ENCODE results near the gene DOCK9. TPM values are rescaled to one million over a fixed set of nuclear protein-coding genes. Genes with fewer than 3 reads are reported as not detected.

The DOCK9 gene
- 0.19 TPM for total RNA-seq (2013)
- polyA plus RNA-seq (under 1 TPM in 1 of 3 donors, not detected in 2; 0.01 TPM), polyA minus RNA-seq (0.24 and 0.28 TPM in 2 replicates), total RNA-seq (0.07 to 8.2 (median 0.59) reads per million in 11 experiments)

DNA sequence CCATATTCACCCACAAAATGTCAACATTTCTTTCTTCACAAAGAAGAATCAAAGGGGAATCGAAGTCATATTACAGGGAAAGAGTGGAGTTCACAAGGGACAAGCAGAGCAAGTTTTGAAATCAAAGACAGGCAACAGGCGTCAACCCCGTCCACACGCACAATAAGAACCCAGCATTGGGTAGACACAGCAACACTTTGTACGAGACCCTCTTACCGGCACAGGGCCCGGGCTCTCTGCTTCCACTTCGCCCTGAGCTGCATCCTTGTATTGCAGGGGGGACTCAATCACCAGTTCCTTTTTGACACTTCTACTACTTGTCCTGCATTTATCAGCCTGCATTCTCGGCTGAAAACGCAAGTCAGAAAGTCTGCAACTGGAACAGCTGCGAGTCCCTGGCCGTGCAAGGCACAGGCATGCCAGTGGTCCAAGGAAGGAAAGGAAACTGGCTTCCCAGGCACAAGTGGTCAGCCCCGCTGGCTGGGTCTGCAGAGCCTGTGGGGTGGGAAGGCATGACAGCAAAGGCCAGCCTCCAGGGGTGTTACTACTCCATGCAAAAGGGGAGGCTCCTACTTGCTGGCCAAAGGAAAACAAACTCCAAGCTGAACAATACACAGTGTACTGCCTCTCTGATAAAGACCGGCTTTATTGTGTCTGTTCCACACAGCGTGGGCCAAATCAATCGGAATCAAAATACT, at the start of gene DOCK9:
Gene DOCK9 (minus strand): TSS at position 497 of the 698 bp plus-strand sequence. CDS start 155 bp downstream, at position 342.
- Histone ChIP-seq H2AFZ (ENCODE audit: insufficient read depth, low read depth, low read length, poor library complexity, severe bottlenecking) (no peak within 1 kb of the TSS), H3K9ac (ENCODE audit: insufficient read depth, low read length, poor library complexity, severe bottlenecking) (no peak within 1 kb of the TSS), H3K79me2 (ENCODE audit: insufficient read depth, low read length) (no peaks in the 10 kb centered on the region)

GRCh38 chr13:99027260-99027659, 49.4 kb upstream of the DOCK9 start:
- Mint-ChIP-seq H3K36me3 (no peaks in the 10 kb centered on the region), H3K27me3 (ENCODE audit: low read depth in 3 of 3) (peaks cover 83 to 98% (median 92%) of the 10 kb centered on the region in 3 donors), H3K27ac (no peak overlapping the region), H3K4me3 (peak overlapping the region in 1 of 2 donors; percentile 31), H3K4me1 (no peaks in the 10 kb centered on the region), H3K9me3 (peaks cover 7 to 17% (median 15%) of the 10 kb centered on the region in 7 donors)
- H3K4me2 ChIP-seq (replicated peaks; ENCODE audit: extremely low read depth, low read length, poor library complexity, severe bottlenecking) = no peak overlapping the region
- H3K27me3 ChIP-seq (ENCODE audit: control insufficient read depth in 2 of 2, insufficient read depth in 2 of 2, low read length in 2 of 2) = peaks cover 96 to 99% of the 10 kb centered on the region in 2 donors
- H3K9me3 ChIP-seq (replicated peaks in 1 of 2; ENCODE audit: control insufficient read depth in 1 of 2, insufficient read depth in 1 of 2, low read length in 2 of 2) = peaks cover 5 to 27% of the 10 kb centered on the region in 2 donors
- no peaks in the 10 kb centered on the region for H3K79me2 ChIP-seq (ENCODE audit: insufficient read depth, low read length)
- DNase-seq = no peak
- no peaks in the 10 kb centered on the region for H4K20me1 ChIP-seq (ENCODE audit: insufficient read depth, low read length)
- H2AFZ ChIP-seq (ENCODE audit: insufficient read depth, low read depth, low read length, poor library complexity, severe bottlenecking) = no peak overlapping the region
- no peak overlapping the region for H3K4me3 ChIP-seq (replicated peaks in 1 of 3; ENCODE audit: low read depth in 2 of 3, low read length in 3 of 3)
- H3K27ac ChIP-seq (ENCODE audit: low read depth in 1 of 2, low read length in 2 of 2) = no peak overlapping the region
- H3K9ac ChIP-seq (ENCODE audit: insufficient read depth, low read length, poor library complexity, severe bottlenecking) = no peak overlapping the region
- no peaks in the 10 kb centered on the region for H3K4me1 ChIP-seq (ENCODE audit: control insufficient read depth in 1 of 2, insufficient read depth in 2 of 2, low read length in 2 of 2)
- 95% methylated on average over 5 of the region's 7 CpGs for WGBS (ENCODE audit: insufficient coverage)
- intact Hi-C loops (cut with micrococcal nuclease) = no loop called here
- TF ChIP-seq, protein P1, sequence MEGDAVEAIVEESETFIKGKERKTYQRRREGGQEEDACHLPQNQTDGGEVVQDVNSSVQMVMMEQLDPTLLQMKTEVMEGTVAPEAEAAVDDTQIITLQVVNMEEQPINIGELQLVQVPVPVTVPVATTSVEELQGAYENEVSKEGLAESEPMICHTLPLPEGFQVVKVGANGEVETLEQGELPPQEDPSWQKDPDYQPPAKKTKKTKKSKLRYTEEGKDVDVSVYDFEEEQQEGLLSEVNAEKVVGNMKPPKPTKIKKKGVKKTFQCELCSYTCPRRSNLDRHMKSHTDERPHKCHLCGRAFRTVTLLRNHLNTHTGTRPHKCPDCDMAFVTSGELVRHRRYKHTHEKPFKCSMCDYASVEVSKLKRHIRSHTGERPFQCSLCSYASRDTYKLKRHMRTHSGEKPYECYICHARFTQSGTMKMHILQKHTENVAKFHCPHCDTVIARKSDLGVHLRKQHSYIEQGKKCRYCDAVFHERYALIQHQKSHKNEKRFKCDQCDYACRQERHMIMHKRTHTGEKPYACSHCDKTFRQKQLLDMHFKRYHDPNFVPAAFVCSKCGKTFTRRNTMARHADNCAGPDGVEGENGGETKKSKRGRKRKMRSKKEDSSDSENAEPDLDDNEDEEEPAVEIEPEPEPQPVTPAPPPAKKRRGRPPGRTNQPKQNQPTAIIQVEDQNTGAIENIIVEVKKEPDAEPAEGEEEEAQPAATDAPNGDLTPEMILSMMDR (IDR thresholded peaks at IDR 0.05) = no peak
- H3K36me3 ChIP-seq (replicated peaks in 1 of 2; ENCODE audit: control insufficient read depth in 1 of 2, insufficient read depth in 2 of 2, low read length in 2 of 2) = no peaks in the 10 kb centered on the region

More for the DNA sequence above, at the start of gene DOCK9:
- Histone ChIP-seq H3K4me1 (ENCODE audit: control insufficient read depth in 1 of 2, insufficient read depth in 2 of 2, low read length in 2 of 2) (peaks cover 25 to 30% of the 10 kb centered on the region in 2 donors), H3K36me3 (replicated peaks in 1 of 2; ENCODE audit: control insufficient read depth in 1 of 2, insufficient read depth in 2 of 2, low read length in 2 of 2) (no peaks in the 10 kb centered on the region), H3K4me3 (replicated peaks in 1 of 3; ENCODE audit: low read depth in 2 of 3, low read length in 3 of 3) (no peak within 1 kb of the TSS), H4K20me1 (ENCODE audit: insufficient read depth, low read length) (no peaks in the 10 kb centered on the region), H3K27ac (ENCODE audit: low read depth in 1 of 2, low read length in 2 of 2) (no peak within 1 kb of the TSS), H3K27me3 (ENCODE audit: control insufficient read depth in 2 of 2, insufficient read depth in 2 of 2, low read length in 2 of 2) (peaks cover 31 to 51% of the 10 kb centered on the region in 2 donors), H3K4me2 (replicated peaks; ENCODE audit: extremely low read depth, low read length, poor library complexity, severe bottlenecking) (no peak within 1 kb of the TSS), H3K9me3 (replicated peaks in 1 of 2; ENCODE audit: control insufficient read depth in 1 of 2, insufficient read depth in 1 of 2, low read length in 2 of 2) (no peaks in the 10 kb centered on the region)
- TF ChIP-seq, protein P1 (IDR thresholded peaks at IDR 0.05) = no peak
- intact Hi-C loops (cut with micrococcal nuclease) = no loop called here
- H3K27me3 Mint-ChIP-seq (ENCODE audit: low read depth in 3 of 3) = peaks cover 19 to 63% (median 38%) of the 10 kb centered on the region in 3 donors
- no peak for DNase-seq
- H3K27ac Mint-ChIP-seq = no peak within 1 kb of the TSS
- no peak within 1 kb of the TSS for H3K4me3 Mint-ChIP-seq
- no peaks in the 10 kb centered on the region for H3K36me3 Mint-ChIP-seq
- WGBS (ENCODE audit: insufficient coverage) = 95% methylated on average over 15 of the region's 16 CpGs
- no peaks in the 10 kb centered on the region for H3K9me3 Mint-ChIP-seq
- peaks cover 26% of the 10 kb centered on the region for H3K4me1 Mint-ChIP-seq

Measured in CD14-positive monocyte (primary cell).